LNCaP clone FGC (cell line): Measurements from ENCODE around the gene HSPB3.
"Not testable (repeated sequence)": the region's sequence is repeated elsewhere in the genome, so short reads cannot be mapped to it uniquely, and the experiment has no call there.

Source experiments
- DNase-seq: peaks from one replicate; pipeline ENCODE4 v3.0.0-alpha.2; 2011; ENCODE audit warnings: low read depth
- H3K4me3 ChIP-seq: 2 replicates; pipeline ENCODE4 v1.5.1; 2011; ENCODE audit warnings: mild to moderate bottlenecking, low read depth, low read length, control low read depth
- TF ChIP-seq, protein P1 (sequence below): IDR thresholded peaks from 2 replicates; pipeline ENCODE4 v1.5.1; 2012; ENCODE audit warnings: mild to moderate bottlenecking; ENCODE audit not compliant: control insufficient read depth, insufficient read depth; ENCODE audit errors: extremely low read depth

The HSPB3 gene

GRCh38 chr5:54421976-54422375 is 33.5 kb upstream of the HSPB3 start:
- no peak for DNase-seq
- no peak overlapping the region for H3K4me3 ChIP-seq
- TF ChIP-seq, protein P1, sequence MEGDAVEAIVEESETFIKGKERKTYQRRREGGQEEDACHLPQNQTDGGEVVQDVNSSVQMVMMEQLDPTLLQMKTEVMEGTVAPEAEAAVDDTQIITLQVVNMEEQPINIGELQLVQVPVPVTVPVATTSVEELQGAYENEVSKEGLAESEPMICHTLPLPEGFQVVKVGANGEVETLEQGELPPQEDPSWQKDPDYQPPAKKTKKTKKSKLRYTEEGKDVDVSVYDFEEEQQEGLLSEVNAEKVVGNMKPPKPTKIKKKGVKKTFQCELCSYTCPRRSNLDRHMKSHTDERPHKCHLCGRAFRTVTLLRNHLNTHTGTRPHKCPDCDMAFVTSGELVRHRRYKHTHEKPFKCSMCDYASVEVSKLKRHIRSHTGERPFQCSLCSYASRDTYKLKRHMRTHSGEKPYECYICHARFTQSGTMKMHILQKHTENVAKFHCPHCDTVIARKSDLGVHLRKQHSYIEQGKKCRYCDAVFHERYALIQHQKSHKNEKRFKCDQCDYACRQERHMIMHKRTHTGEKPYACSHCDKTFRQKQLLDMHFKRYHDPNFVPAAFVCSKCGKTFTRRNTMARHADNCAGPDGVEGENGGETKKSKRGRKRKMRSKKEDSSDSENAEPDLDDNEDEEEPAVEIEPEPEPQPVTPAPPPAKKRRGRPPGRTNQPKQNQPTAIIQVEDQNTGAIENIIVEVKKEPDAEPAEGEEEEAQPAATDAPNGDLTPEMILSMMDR: no peak

DNA sequence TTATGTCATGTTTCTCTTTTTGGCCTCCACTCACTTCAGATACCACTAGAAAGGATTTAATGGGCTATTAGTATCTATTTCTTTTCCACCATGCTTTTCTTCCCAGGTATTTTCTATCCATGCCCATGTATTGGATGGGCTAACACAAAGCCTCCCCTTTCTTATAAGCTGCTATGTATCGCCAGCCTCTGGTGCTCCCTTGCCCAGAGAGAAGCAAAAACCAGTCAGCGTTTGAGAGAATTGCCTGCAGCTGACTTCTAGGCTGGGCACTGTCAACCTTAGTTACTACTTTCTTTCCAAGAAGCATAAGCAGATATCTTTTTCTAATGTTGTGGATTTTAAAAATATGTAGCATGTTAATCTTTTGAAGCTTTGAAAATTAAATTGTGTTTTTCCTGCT is 30.2 kb upstream of the HSPB3 start:
- DNase-seq: no peak
- TF ChIP-seq, protein P1: no peak
- H3K4me3 ChIP-seq: no peak overlapping the region

DNA sequence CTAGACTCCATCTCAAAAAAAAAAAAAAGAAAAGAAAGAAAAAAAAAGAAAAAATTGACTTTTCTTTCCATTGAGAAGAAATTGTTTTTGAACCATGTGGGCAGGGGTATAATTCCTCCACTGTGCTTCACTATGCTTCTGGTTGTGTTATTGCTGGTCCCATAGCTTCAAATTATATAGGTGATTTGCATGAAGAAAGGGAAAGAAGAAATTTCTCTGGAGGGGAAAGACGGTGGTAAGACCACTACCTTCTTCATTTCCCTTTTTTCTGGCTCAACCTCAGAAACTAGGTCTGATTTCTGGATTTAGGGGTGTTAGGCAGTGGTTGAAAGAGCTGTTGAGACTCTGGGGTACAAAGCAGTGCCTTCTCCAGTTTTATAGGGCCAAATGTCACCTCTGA is 29.3 kb upstream of the HSPB3 start:
- H3K4me3 ChIP-seq: no peak overlapping the region
- TF ChIP-seq, protein P1: no peak
- DNase-seq: no peak

DNA sequence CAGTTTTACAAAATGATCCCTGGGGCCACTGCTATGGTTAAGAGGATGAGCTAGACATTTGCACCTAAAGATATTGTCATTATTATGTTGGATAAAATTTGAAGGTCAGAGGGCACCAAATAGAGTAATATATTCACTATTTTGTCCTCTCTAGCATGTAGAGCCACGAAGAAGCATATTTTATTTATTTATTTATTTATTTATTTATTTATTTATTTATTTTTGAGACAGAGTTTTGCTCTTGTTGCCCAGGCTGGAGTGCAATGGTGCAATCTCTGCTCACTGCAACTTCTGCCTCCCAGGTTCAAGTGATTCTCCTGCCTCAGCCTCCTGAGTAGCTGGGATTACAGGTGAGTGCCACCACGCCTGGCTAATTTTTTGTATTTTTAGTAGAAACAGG is 20.8 kb upstream of the HSPB3 start:
- DNase-seq, H3K4me3 ChIP-seq: not testable (repeated sequence)

GRCh38 chr5:54438620-54439389 is 16.7 kb upstream of the HSPB3 start:
- no peak for DNase-seq
- TF ChIP-seq, protein P1: no peak
- H3K4me3 ChIP-seq: no peak overlapping the region

GRCh38 chr5:54440456-54440893 is 15.0 kb upstream of the HSPB3 start:
- H3K4me3 ChIP-seq: no peak overlapping the region
- no peak for DNase-seq
- TF ChIP-seq, protein P1: no peak

DNA sequence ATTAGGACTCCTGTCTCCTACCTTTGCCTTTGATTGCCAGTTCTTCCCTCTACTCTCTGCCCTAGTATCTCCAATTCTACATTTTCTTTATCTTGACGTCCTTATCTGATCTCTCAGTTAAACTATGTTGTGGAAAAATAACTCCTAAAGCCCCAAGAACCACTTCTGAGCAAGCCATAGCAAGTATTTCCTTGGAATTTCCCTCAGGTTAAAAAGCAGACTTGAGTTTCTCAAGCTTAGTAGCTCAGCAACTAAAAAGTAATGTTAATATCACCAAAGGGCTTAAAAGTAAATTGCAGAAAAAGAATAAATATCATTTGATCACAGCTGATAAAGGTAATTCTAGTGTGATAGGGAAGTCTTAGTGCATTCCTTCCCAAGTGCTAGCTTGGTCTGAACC is 13.2 kb upstream of the HSPB3 start:
- H3K4me3 ChIP-seq: no peak overlapping the region
- TF ChIP-seq, protein P1: no peak
- DNase-seq: no peak

- TF ChIP-seq, protein P1: no peak
- H3K4me3 ChIP-seq: no peak overlapping the region
- DNase-seq: no peak
Observed at GRCh38 chr5:54443270-54443669, 12.2 kb upstream of the HSPB3 start.
